ENCODE data around the gene RSU1.

GRCh38 chr10:16779384-16779915, 37.8 kb downstream of the RSU1 start:
- TF ChIP-seq POLR2A (IDR thresholded peaks at IDR 0.05) (no peak), EP300 (IDR thresholded peaks at IDR 0.05) (no peak), POLR2AphosphoS5 (IDR thresholded peaks at IDR 0.05) (no peak)
- TF ChIP-seq, protein P1, sequence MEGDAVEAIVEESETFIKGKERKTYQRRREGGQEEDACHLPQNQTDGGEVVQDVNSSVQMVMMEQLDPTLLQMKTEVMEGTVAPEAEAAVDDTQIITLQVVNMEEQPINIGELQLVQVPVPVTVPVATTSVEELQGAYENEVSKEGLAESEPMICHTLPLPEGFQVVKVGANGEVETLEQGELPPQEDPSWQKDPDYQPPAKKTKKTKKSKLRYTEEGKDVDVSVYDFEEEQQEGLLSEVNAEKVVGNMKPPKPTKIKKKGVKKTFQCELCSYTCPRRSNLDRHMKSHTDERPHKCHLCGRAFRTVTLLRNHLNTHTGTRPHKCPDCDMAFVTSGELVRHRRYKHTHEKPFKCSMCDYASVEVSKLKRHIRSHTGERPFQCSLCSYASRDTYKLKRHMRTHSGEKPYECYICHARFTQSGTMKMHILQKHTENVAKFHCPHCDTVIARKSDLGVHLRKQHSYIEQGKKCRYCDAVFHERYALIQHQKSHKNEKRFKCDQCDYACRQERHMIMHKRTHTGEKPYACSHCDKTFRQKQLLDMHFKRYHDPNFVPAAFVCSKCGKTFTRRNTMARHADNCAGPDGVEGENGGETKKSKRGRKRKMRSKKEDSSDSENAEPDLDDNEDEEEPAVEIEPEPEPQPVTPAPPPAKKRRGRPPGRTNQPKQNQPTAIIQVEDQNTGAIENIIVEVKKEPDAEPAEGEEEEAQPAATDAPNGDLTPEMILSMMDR (IDR thresholded peaks at IDR 0.05) = no peak
